Endodermal cell (in vitro differentiated cells): ENCODE measurements around the gene GRIA4. TPM values are rescaled to one million over a fixed set of nuclear protein-coding genes. Genes with fewer than 3 reads are reported as not detected.

ENCODE experiments used
- DNase-seq: peaks from one replicate; pipeline ENCODE4 v3.0.0-alpha.2; 2017
- H3K27ac ChIP-seq: 2 replicates; pipeline ENCODE4 v1.5.1; 2013; ENCODE audit warnings: mild to moderate bottlenecking, low read depth, low read length, moderate library complexity
- H3K27me3 ChIP-seq: 2 replicates; pipeline ENCODE4 v1.6.1; 2013; ENCODE audit warnings: mild to moderate bottlenecking, low read length, moderate library complexity; ENCODE audit not compliant: insufficient read depth, control insufficient read depth, poor library complexity, severe bottlenecking
- H3K36me3 ChIP-seq: 2 replicates; pipeline ENCODE4 v1.7.0; 2013; ENCODE audit warnings: mild to moderate bottlenecking, low read length, moderate library complexity; ENCODE audit not compliant: control insufficient read depth, insufficient read depth
- H3K4me1 ChIP-seq: one replicate; pipeline ENCODE4 v1.7.0; 2013; ENCODE audit warnings: low read length; ENCODE audit not compliant: control insufficient read depth, insufficient read depth
- H3K4me3 ChIP-seq: 2 replicates; pipeline ENCODE4 v1.5.1; 2013; ENCODE audit warnings: mild to moderate bottlenecking, low read length, moderate library complexity
- H3K9ac ChIP-seq: 2 replicates; pipeline ENCODE4 v1.6.1; 2013; ENCODE audit warnings: mild to moderate bottlenecking, low read length, moderate library complexity; ENCODE audit not compliant: poor library complexity, severe bottlenecking; ENCODE audit errors: extremely low read depth
- H3K9me3 ChIP-seq: 2 replicates; pipeline ENCODE4 v1.6.1; 2013; ENCODE audit warnings: mild to moderate bottlenecking, low read length, moderate library complexity; ENCODE audit not compliant: control insufficient read depth
- H3K27ac Mint-ChIP-seq: 2 replicates; pipeline ENCODE4 v1.8.0; 2020; ENCODE audit warnings: mixed read lengths
- H3K27me3 Mint-ChIP-seq: 2 replicates; pipeline ENCODE4 v1.8.0; 2021; ENCODE audit warnings: mild to moderate bottlenecking, mixed read lengths; ENCODE audit not compliant: insufficient read depth
- H3K36me3 Mint-ChIP-seq: 2 replicates; pipeline ENCODE4 v1.8.0; 2020; ENCODE audit warnings: low read depth, mixed read lengths
- H3K4me1 Mint-ChIP-seq: 2 replicates; pipeline ENCODE4 v1.8.0; 2020; ENCODE audit warnings: mixed read lengths
- H3K4me3 Mint-ChIP-seq: 2 replicates; pipeline ENCODE4 v1.8.0; 2020; ENCODE audit warnings: mild to moderate bottlenecking, moderate library complexity, mixed read lengths
- H3K9me3 Mint-ChIP-seq: 2 replicates; pipeline ENCODE4 v1.8.0; 2020; ENCODE audit warnings: mild to moderate bottlenecking, mixed read lengths
- CTCF ChIP-seq: fragments of 200-600 bp; sonication (generic); conservative IDR thresholded peaks from 2 replicates; pipeline ENCODE4 v1.5.0; 2021; ENCODE audit warnings: antibody characterized with exemption, mild to moderate bottlenecking
- WGBS, 2 experiments: methylation state at CpG; one replicate each; pipeline versions ENCODE4 v1.1.5 to v1.1.7; 2013; ENCODE audit warnings: missing lambda C conversion rate in 2 of 2, mixed read lengths in 1 of 2; ENCODE audit not compliant: insufficient coverage in 1 of 2, insufficient read length in 1 of 2; 5-methylcytosine and 5-hydroxymethylcytosine counted together
- total RNA-seq, 2 donors: library from RNA; stranded (reverse); fragmentation: NEBNext Ultra II Directional in 1 of 2; extraction: Animal tissue kit (Norgen Biotek cat#: 25700) in 1 of 2; gene quantifications; 2 replicates in 1 of 2; 3 replicates in 1 of 2; pipeline ENCODE4 v1.2.1, GENCODE V29; 2021

Gene GRIA4
- total RNA-seq, 2 donors from 2014 or later, result 0.18 to 0.37 TPM

- peak; percentile 41 for TF ChIP-seq CTCF
- Histone ChIP-seq H3K27me3 (peaks cover 5% of the 10 kb centered on the region), H3K9ac (no peak overlapping the region), H3K4me1 (no peaks in the 10 kb centered on the region), H3K36me3 (no peaks in the 10 kb centered on the region), H3K27ac (no peak overlapping the region), H3K9me3 (no peaks in the 10 kb centered on the region), H3K4me3 (no peak overlapping the region)
- WGBS, 2 experiments, result 89 to 100% methylated on average over 2 of the region's 2 CpGs
- Mint-ChIP-seq H3K4me1 (no peaks in the 10 kb centered on the region), H3K36me3 (no peaks in the 10 kb centered on the region), H3K27ac (no peak overlapping the region), H3K27me3 (peaks cover 8% of the 10 kb centered on the region), H3K9me3 (no peaks in the 10 kb centered on the region), H3K4me3 (no peak overlapping the region)
- DNase-seq, result no peak
Measured at GRCh38 chr11:105577641-105578040, 32.2 kb upstream of the GRIA4 start.

- peaks cover 6% of the 10 kb centered on the region for H3K27me3 Mint-ChIP-seq
- Histone ChIP-seq H3K4me3 (no peak overlapping the region), H3K27ac (no peak overlapping the region), H3K9me3 (no peaks in the 10 kb centered on the region), H3K4me1 (no peaks in the 10 kb centered on the region), H3K9ac (no peak overlapping the region), H3K36me3 (no peaks in the 10 kb centered on the region), H3K27me3 (peaks cover 5% of the 10 kb centered on the region)
- no peak overlapping the region for H3K27ac Mint-ChIP-seq
- TF ChIP-seq CTCF, result peak; percentile 52
- H3K4me3 Mint-ChIP-seq, result no peak overlapping the region
- no peak for DNase-seq
- H3K36me3 Mint-ChIP-seq, result no peaks in the 10 kb centered on the region
- H3K9me3 Mint-ChIP-seq, result no peaks in the 10 kb centered on the region
- no peaks in the 10 kb centered on the region for H3K4me1 Mint-ChIP-seq
- 90% methylated on average over 2 of the region's 2 CpGs; no CpG with 5 or more reads in 1 of the 2 experiments for WGBS, 2 experiments
Measured at GRCh38 chr11:105579111-105579510, 30.8 kb upstream of the GRIA4 start.

- Histone ChIP-seq H3K36me3 (no peaks in the 10 kb centered on the region), H3K9me3 (no peaks in the 10 kb centered on the region), H3K27me3 (no peaks in the 10 kb centered on the region), H3K4me3 (no peak overlapping the region), H3K9ac (no peak overlapping the region), H3K4me1 (no peaks in the 10 kb centered on the region), H3K27ac (no peak overlapping the region)
- H3K27ac Mint-ChIP-seq, result no peak overlapping the region
- H3K9me3 Mint-ChIP-seq, result no peaks in the 10 kb centered on the region
- no peak for DNase-seq
- no peaks in the 10 kb centered on the region for H3K36me3 Mint-ChIP-seq
- no peaks in the 10 kb centered on the region for H3K27me3 Mint-ChIP-seq
- H3K4me3 Mint-ChIP-seq, result no peak overlapping the region
- H3K4me1 Mint-ChIP-seq, result no peaks in the 10 kb centered on the region
- no peak for TF ChIP-seq CTCF
- 90% methylated on average over 4 of the region's 4 CpGs; no CpG with 5 or more reads in 1 of the 2 experiments for WGBS, 2 experiments
Measured at GRCh38 chr11:105582497-105582896, 27.4 kb upstream of the GRIA4 start.
